A549 (cell line): ENCODE measurements around the gene GRK2.

Experiments
- CTCF ChIP-seq: fragments of >200 bp; sonication (Bioruptor Twin); formaldehyde crosslinking; IDR thresholded peaks from 3 replicates; pipeline ENCODE4 v1.5.1; 2016
- EP300 ChIP-seq, 2 experiments: fragments of >200 bp; sonication (Bioruptor Twin); formaldehyde crosslinking; IDR thresholded peaks; 2 replicates in 1 of 2; 3 replicates in 1 of 2; pipeline ENCODE4 v1.6.1; 2016 to 2017
- USF2 ChIP-seq: fragments of 450-650 bp; IDR thresholded peaks from 2 replicates; pipeline ENCODE4 v1.6.1; 2014; ENCODE audit warnings: antibody characterized with exemption

GRCh38 chr11:67304511-67305113, 38.3 kb downstream of the GRK2 start:
- TF ChIP-seq CTCF = no peak
- TF ChIP-seq EP300 (IDR thresholded peaks at IDR 0.05) = no peak
- TF ChIP-seq USF2 = no peak
